GM21447 (cell line): ENCODE data around the gene PBX1.

Source experiments
- ATAC-seq: cut with Tn5 transposase; IDR thresholded peaks from one replicate; pipeline ENCODE4 v1.9.1; 2021; ENCODE audit not compliant: unreplicated experiment

PBX1 gene

GRCh38 chr1:164748253-164748899 is 189.4 kb downstream of the PBX1 start:
- no peak for ATAC-seq

GRCh38 chr1:164753521-164754077 is 194.6 kb downstream of the PBX1 start:
- no peak for ATAC-seq

GRCh38 chr1:164754088-164754600 is 195.2 kb downstream of the PBX1 start:
- no peak for ATAC-seq

- ATAC-seq: no peak
Observed at GRCh38 chr1:164755690-164756089, 196.7 kb downstream of the PBX1 start.

GRCh38 chr1:164756741-164757140 is 197.8 kb downstream of the PBX1 start:
- no peak for ATAC-seq

- ATAC-seq: no peak
Observed at GRCh38 chr1:164757625-164758024, 198.6 kb downstream of the PBX1 start.

- ATAC-seq: no peak
Observed at GRCh38 chr1:164759144-164759920, 200.3 kb downstream of the PBX1 start.

GRCh38 chr1:164759979-164760469 is 201.0 kb downstream of the PBX1 start:
- ATAC-seq: no peak

- ATAC-seq: no peak
Observed at GRCh38 chr1:164760569-164760968, 201.6 kb downstream of the PBX1 start.

GRCh38 chr1:164761009-164761408 is 202.0 kb downstream of the PBX1 start:
- ATAC-seq: no peak

GRCh38 chr1:164763098-164763497 is 204.1 kb downstream of the PBX1 start:
- no peak for ATAC-seq

GRCh38 chr1:164764333-164764732 is 205.3 kb downstream of the PBX1 start:
- no peak for ATAC-seq

GRCh38 chr1:164765557-164765956 is 206.6 kb downstream of the PBX1 start:
- no peak for ATAC-seq

GRCh38 chr1:164765992-164766720 is 207.2 kb downstream of the PBX1 start:
- ATAC-seq: no peak

- ATAC-seq: no peak
Observed at GRCh38 chr1:164767752-164768402, 208.9 kb downstream of the PBX1 start.

GRCh38 chr1:164768619-164769018 is 209.6 kb downstream of the PBX1 start:
- no peak for ATAC-seq

- ATAC-seq: no peak
Observed at GRCh38 chr1:164769486-164770130, 210.6 kb downstream of the PBX1 start.

GRCh38 chr1:164770131-164770529 is 211.1 kb downstream of the PBX1 start:
- ATAC-seq: no peak

GRCh38 chr1:164771041-164771618 is 212.1 kb downstream of the PBX1 start:
- no peak for ATAC-seq
